GM18868 (cell line): ENCODE results near the gene PCDHGC4.

Source experiments
- ATAC-seq: cut with Tn5 transposase; IDR thresholded peaks from one replicate; pipeline ENCODE4 v1.9.1; 2021; ENCODE audit warnings: mild to moderate bottlenecking, moderate library complexity; ENCODE audit not compliant: unreplicated experiment

Gene PCDHGC4

DNA sequence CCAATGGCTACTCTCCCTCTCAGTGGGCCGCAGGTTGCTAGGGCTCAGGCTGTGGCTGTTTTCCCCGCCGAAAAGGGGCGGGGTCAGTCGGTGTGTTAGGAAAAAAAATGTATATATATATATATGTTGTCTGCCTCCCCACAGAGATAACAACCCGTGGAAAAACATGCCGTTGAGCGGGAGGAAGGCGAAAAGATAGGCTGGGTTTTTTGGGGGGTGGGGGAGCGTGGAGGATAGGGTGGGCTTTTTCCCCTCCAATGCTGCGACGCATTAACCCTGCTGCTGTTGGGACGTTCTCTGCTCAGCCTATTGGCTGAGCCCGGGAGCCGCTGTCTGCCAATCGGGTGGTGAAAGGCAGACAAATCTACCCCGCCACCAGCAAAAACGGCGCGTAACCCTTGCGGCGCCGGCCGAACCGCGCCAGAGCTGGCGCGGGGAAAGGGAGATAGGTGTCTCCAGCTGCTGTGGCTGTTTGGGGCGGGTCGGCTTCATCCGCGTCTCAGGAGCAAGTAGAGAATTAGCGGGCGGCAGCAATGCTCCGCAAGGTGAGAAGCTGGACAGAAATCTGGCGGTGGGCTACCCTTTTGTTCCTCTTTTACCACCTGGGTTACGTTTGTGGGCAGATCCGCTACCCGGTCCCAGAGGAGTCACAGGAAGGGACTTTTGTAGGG is at the start of gene PCDHGC4:
Gene PCDHGC4, plus strand, starts transcription at position 390 of the 671 bp plus-strand sequence. Its CDS starts 144 bp downstream, at position 534.
- peak; percentile 44 for ATAC-seq

DNA sequence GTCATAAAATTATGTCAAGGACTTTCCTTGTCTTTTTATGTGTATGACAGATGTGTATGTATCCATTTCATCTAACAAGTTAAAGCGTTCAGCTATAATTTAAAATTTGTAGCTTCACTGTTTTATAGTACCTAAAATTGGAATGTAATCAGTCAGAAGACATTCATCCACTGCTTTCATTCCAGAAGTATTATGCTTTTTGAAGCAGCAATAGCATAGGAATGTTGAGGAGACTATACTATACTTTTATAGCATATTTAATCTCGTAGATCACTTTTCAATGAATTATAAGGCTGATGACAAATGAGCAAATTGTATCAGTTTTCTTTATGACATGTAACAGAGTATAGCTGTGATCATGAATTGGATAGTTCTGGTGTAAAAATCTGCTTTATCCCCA is 47.6 kb upstream of the PCDHGC4 start:
- ATAC-seq = no peak

DNA sequence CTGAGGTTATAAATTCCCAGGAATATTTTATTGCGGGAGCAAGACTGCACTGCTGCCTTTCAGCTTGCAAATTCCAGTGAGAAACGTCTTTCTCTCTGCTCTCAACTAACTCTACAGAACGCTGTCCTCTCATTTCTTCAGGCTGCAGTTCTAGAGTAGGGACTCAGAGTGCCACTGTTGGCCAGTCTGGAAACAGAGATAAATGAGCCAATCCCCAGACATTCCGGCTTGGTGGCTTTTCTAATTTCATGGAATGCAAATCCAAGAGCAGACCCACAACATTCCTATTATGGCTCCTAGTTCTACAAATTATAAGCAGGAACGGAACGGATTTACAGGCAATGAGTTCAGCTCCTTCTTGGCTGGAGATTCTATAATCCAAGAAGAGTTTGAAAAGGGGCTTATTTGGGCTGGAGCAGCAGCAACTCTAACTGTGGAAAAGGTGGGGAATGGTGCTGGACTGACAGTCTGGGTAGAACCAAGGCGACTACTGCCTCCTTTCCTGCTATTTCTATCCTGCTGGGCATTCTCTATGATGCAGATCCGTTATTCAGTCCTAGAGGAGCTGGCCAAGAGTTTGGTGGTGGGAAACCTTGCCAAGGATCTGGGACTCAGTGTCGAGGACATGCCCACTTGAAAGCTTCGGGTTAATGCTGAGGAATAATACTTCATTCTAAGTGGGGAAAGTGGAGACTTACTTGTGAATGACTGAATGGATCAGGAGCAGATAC is 45.3 kb upstream of the PCDHGC4 start:
- no peak for ATAC-seq

DNA sequence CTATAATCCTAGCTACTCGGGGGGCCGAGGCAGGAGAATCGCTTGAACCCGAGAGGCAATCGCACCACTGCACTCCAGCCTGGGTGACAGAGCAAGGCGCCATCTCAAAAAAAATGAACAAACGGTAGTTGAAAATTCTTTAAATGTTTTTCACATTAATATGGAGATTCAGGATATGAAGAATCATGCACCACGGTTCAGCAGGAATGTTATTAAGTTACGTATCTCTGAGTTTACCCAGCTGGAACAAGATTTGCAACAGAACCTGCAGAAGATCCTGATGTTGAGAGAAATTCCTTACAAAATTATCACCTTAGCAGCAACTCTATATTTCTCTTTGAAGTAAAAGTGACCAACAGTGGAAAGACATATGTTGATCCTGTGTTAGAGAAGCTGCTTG is 44.5 kb upstream of the PCDHGC4 start:
- ATAC-seq = no peak

DNA sequence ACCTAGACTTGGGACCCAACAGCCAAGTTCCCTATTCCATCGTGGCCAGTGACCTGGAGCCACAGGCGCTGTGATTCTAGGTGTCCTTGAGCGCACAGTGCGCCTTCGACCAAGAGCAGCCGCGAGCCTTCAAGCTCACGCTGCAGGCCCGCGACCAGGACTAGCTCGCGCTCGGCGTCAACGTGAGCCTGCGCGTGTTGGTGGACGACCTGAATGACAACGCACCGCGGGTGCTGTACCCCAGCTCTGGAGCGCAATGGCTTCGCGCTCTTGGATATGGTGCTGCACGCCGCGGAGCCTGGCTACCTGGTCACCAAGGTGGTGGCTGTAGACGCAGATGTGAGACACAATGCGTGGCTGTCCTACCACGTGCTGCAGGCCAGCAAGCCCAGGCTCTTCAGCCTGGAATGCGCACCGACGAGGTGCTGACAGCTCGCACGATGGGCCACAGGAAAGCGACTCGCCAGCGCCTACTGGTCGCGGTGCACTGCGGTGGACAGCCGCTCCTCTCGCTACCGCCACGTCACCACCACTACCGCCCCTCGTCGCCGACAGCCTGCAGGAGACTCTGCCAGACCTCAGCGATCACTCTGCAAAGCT is 43.2 kb upstream of the PCDHGC4 start:
- ATAC-seq = no peak

DNA sequence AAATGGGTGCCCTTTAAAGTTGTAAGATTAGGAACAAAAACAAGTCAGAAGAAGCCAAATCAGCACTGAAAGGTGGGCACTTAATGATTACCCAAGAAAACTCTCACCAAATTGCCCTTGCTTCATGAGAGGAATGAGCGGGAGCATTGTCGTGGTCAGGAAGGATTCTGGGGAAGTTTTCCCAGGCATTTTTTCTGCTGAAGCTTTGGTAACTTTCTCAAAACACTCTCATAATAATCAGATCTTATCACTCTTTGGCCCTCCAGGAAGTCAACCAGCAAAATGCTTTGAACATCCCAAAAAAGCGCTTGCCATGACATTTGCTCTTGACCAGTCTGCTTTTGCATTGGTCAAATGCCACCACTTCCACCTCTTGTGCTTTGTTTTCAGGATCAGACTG is 19.5 kb upstream of the PCDHGC4 start:
- ATAC-seq = no peak

DNA sequence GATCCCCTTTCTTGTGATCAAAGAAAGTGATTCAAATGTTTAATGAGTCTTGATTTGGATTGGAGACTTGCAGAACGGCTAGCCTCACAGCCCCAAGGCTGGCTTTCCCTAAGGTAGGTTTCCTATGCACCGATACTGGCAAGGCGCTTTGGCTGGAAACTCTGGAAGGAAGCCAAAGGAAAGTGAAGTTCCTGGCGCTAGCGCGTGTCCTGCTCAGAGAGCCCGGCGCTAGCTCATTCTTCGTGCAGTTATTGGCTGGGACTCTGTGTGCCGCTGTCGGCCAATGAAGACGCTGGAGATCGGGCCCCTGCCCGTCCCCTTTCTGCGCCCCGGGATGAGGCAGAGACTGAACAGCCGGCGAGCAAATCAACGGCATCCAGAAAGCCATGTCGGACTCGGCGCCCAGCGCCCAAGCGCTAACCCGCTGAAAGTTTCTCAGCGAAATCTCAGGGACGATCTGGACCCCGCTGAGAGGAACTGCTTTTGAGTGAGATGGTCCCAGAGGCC is 9.2 kb upstream of the PCDHGC4 start, which contains the start of gene PCDHGC3:
Gene PCDHGC3, plus strand, starts transcription at position 342 of the 507 bp plus-strand sequence. Its CDS starts 151 bp downstream, at position 493.
- ATAC-seq = peak; percentile 99

DNA sequence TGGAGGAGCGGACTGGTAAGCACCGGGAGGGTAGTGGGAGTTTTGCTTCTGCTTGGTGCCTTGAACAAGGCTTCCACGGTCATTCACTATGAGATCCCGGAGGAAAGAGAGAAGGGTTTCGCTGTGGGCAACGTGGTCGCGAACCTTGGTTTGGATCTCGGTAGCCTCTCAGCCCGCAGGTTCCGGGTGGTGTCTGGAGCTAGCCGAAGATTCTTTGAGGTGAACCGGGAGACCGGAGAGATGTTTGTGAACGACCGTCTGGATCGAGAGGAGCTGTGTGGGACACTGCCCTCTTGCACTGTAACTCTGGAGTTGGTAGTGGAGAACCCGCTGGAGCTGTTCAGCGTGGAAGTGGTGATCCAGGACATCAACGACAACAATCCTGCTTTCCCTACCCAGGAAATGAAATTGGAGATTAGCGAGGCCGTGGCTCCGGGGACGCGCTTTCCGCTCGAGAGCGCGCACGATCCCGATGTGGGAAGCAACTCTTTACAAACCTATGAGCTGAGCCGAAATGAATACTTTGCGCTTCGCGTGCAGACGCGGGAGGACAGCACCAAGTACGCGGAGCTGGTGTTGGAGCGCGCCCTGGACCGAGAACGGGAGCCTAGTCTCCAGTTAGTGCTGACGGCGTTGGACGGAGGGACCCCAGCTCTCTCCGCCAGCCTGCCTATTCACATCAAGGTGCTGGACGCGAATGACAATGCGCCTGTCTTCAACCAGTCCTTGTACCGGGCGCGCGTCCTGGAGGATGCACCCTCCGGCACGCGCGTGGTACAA is 8.5 kb upstream of the PCDHGC4 start:
- ATAC-seq = peak; percentile 14

DNA sequence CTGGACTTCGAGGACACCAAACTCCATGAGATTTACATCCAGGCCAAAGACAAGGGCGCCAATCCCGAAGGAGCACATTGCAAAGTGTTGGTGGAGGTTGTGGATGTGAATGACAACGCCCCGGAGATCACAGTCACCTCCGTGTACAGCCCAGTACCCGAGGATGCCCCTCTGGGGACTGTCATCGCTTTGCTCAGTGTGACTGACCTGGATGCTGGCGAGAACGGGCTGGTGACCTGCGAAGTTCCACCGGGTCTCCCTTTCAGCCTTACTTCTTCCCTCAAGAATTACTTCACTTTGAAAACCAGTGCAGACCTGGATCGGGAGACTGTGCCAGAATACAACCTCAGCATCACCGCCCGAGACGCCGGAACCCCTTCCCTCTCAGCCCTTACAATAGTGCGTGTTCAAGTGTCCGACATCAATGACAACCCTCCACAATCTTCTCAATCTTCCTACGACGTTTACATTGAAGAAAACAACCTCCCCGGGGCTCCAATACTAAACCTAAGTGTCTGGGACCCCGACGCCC is 7.7 kb upstream of the PCDHGC4 start:
- no peak for ATAC-seq

DNA sequence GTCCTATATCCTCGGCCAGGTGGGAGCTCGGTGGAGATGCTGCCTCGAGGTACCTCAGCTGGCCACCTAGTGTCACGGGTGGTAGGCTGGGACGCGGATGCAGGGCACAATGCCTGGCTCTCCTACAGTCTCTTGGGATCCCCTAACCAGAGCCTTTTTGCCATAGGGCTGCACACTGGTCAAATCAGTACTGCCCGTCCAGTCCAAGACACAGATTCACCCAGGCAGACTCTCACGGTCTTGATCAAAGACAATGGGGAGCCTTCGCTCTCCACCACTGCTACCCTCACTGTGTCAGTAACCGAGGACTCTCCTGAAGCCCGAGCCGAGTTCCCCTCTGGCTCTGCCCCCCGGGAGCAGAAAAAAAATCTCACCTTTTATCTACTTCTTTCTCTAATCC is 7.0 kb upstream of the PCDHGC4 start:
- no peak for ATAC-seq

DNA sequence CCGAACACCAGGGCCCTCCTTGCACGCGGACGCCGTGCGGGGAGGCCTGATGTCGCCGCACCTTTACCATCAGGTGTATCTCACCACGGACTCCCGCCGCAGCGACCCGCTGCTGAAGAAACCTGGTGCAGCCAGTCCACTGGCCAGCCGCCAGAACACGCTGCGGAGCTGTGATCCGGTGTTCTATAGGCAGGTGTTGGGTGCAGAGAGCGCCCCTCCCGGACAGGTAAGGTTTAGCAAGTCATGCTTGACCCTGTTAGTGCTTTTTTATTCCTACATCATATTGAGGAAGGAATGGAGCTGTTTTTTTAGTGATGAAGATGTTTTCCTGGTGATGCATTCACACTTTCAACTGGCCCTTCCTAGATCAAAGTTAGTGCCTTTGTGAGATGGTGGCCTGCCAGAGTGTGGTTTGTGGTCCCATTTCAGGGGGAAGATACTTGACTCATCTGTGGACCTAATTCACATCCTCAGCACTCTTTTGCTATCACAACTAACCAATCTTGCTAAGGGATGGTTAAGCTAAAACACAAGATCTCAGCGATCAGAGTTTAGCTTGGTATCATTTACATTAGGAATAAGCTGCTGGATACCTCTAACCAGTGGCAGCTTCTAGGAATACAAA is 6.4 kb upstream of the PCDHGC4 start:
- no peak for ATAC-seq

DNA sequence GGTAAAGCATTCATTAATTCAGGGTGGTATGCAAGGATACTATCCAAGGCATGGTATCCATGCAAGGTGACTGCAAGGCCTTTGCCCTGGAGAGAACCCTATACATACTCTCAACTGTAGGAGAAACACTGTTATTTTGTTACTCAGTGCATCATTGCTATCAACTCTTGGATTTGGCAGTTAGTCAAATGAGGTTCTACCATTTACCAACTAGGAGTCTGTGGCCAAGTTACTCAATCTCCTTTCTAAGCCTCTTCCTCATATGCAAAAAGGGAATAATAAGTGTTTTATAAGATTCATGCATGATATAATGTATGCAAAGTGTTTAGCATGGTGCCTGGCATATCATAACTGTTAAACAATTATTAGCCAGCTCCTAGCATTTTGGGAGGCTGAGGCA is 5.1 kb upstream of the PCDHGC4 start:
- no peak for ATAC-seq

DNA sequence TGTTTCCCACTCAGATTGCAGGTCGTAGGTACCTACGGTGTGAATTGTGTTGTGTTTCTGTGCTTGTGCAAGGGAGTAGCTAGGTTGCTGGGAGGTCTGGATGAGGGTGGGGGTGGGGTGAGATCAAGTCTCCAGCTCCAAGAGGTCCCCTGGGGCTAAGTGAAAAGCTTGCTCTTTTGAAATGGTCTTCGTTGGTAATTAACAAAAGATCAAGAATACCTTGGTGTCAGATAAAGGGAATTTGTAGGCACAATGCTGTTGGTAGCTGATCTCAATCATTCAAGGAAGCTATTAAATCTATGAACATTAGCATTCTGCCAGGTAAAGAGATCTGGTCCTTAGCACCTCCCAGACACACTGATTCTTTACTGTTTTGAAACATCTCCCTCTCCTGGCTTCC is 928 bp upstream of the PCDHGC4 start:
- no peak for ATAC-seq

DNA sequence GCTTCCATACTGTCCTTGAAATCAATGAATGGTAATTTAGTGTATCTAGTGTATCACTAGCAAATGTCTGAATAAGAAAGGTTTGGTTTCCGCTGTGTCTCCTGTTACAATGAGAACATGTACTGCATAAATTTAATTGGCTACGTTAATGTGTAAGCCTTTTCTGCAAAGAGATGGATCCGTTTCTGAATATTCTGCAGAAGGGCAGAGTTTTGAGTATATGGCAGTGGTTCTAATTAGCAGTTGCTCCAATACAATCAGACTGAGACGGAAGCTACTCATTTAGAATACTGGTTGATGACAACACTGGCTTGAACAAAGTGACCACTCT is 555 bp upstream of the PCDHGC4 start:
- ATAC-seq = no peak

DNA sequence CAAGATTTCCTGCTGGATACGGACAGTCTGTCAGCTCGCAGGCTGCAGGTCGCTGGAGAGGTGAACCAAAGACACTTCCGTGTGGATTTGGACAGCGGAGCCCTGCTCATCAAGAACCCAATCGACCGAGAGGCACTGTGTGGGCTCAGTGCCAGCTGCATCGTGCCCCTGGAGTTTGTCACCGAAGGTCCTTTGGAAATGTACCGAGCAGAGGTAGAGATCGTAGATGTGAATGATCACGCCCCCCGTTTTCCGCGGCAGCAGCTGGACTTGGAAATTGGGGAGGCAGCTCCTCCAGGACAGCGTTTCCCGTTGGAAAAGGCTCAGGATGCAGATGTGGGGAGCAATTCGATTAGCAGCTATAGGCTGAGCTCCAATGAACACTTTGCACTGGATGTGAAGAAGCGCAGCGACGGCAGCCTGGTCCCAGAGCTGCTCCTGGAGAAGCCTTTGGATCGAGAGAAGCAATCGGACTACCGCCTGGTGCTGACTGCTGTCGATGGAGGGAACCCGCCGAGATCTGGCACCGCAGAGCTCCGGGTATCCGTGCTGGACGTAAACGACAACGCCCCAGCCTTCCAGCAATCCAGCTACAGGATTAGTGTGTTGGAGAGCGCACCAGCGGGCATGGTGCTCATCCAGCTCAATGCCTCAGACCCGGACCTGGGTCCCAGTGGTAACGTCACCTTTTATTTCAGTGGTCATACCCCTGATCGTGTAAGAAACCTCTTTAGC is 658 bp downstream of the PCDHGC4 start:
- ATAC-seq = no peak

DNA sequence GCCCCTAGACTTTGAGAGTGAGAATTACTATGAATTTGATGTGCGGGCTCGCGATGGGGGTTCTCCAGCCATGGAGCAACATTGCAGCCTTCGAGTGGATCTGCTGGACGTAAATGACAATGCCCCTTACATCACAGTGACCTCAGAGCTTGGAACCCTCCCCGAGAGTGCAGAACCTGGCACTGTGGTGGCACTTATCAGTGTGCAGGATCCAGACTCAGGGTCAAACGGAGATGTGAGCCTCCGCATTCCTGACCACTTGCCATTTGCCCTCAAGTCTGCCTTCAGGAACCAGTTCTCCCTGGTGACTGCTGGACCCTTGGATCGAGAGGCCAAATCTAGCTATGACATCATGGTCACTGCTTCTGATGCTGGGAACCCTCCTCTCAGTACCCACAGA is 1.3 kb downstream of the PCDHGC4 start:
- ATAC-seq = no peak

DNA sequence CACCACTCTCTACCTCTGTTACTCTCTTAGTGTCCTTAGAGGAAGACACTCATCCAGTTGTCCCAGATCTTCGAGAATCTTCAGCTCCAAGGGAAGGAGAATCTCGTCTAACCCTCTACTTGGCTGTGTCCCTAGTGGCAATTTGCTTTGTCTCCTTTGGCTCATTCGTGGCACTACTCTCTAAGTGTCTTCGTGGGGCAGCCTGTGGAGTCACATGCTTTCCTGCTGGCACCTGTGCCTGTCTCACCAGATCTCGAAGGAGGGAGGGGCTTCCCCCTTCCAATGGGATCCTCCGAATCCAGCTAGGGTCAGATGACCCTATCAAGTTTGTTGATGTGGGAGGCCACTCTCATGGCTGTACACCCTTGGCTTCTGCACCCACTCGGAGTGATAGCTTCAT is 2.3 kb downstream of the PCDHGC4 start:
- no peak for ATAC-seq

DNA sequence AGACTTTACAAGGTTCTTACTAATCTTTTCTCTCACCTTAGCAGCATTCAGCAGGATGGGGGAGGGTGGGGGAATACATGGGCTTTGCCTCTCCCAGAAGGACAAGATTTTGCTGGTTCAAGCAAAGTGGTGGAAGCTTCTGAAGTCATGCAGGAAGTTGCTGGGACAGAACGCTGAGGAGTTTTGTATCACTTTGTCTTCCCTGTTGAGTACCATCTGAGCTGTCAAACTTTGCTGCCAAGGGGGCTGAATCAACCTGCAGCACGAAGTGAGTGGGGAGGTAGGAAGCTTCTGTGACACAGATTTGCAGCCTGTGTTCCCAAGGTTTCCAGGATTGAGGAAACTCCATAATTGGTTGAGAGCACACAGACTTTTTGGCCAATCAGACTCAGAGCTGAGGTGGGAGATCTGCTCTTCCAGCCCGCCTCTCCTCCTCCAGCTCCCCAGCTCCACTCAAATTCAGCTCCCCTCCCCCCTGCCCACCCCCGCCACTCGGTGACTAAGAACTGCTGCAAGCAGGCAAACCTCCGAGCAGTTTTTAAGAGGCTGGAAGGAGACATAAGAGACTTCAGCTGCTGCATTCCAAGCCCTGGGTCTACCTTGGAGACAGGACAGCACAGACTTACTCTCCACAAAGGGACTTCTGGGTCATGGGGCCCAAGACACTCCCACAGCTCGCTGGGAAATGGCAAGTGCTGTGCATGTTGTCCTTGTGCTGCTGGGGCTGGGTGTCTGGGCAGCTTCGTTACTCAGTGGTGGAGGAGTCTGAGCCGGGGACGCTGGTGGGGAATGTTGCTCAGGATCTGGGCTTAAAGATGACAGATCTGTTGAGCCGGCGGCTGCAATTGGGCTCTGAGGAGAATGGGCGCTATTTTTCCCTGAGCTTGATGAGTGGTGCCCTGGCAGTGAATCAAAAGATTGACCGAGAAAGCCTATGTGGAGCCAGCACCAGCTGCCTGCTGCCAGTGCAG is 4.0 kb downstream of the PCDHGC4 start, which contains the start of gene PCDHGC5:
Gene PCDHGC5, plus strand, starts transcription at position 491 of the 971 bp plus-strand sequence. Its CDS starts 160 bp downstream, at position 651.
- ATAC-seq = no peak

DNA sequence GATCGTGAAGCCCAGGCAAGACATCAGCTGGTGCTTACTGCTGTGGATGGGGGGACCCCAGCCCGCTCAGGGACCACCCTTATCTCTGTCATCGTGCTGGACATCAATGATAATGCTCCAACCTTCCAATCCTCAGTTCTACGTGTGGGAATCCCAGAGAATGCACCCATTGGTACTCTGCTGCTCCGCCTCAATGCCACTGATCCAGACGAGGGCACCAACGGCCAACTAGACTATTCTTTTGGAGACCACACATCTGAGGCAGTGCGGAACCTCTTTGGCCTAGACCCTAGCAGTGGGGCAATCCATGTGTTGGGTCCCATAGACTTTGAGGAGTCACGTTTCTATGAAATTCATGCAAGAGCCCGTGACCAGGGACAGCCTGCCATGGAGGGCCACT is 5.0 kb downstream of the PCDHGC4 start:
- no peak for ATAC-seq
